Endodermal cell (in vitro differentiated cells): ENCODE results near the gene CIB1. TPM values are rescaled to one million over a fixed set of nuclear protein-coding genes. Genes with fewer than 3 reads are reported as not detected.

Source experiments
- DNase-seq: peaks from one replicate; pipeline ENCODE4 v3.0.0-alpha.2; 2017
- H3K27ac ChIP-seq: 2 replicates; pipeline ENCODE4 v1.5.1; 2013; ENCODE audit warnings: mild to moderate bottlenecking, low read depth, low read length, moderate library complexity
- H3K27me3 ChIP-seq: 2 replicates; pipeline ENCODE4 v1.6.1; 2013; ENCODE audit warnings: mild to moderate bottlenecking, low read length, moderate library complexity; ENCODE audit not compliant: insufficient read depth, control insufficient read depth, poor library complexity, severe bottlenecking
- H3K36me3 ChIP-seq: 2 replicates; pipeline ENCODE4 v1.7.0; 2013; ENCODE audit warnings: mild to moderate bottlenecking, low read length, moderate library complexity; ENCODE audit not compliant: control insufficient read depth, insufficient read depth
- H3K4me1 ChIP-seq: one replicate; pipeline ENCODE4 v1.7.0; 2013; ENCODE audit warnings: low read length; ENCODE audit not compliant: control insufficient read depth, insufficient read depth
- H3K4me3 ChIP-seq: 2 replicates; pipeline ENCODE4 v1.5.1; 2013; ENCODE audit warnings: mild to moderate bottlenecking, low read length, moderate library complexity
- H3K9ac ChIP-seq: 2 replicates; pipeline ENCODE4 v1.6.1; 2013; ENCODE audit warnings: mild to moderate bottlenecking, low read length, moderate library complexity; ENCODE audit not compliant: poor library complexity, severe bottlenecking; ENCODE audit errors: extremely low read depth
- H3K9me3 ChIP-seq: 2 replicates; pipeline ENCODE4 v1.6.1; 2013; ENCODE audit warnings: mild to moderate bottlenecking, low read length, moderate library complexity; ENCODE audit not compliant: control insufficient read depth
- H3K27ac Mint-ChIP-seq: 2 replicates; pipeline ENCODE4 v1.8.0; 2020; ENCODE audit warnings: mixed read lengths
- H3K27me3 Mint-ChIP-seq: 2 replicates; pipeline ENCODE4 v1.8.0; 2021; ENCODE audit warnings: mild to moderate bottlenecking, mixed read lengths; ENCODE audit not compliant: insufficient read depth
- H3K36me3 Mint-ChIP-seq: 2 replicates; pipeline ENCODE4 v1.8.0; 2020; ENCODE audit warnings: low read depth, mixed read lengths
- H3K4me1 Mint-ChIP-seq: 2 replicates; pipeline ENCODE4 v1.8.0; 2020; ENCODE audit warnings: mixed read lengths
- H3K4me3 Mint-ChIP-seq: 2 replicates; pipeline ENCODE4 v1.8.0; 2020; ENCODE audit warnings: mild to moderate bottlenecking, moderate library complexity, mixed read lengths
- H3K9me3 Mint-ChIP-seq: 2 replicates; pipeline ENCODE4 v1.8.0; 2020; ENCODE audit warnings: mild to moderate bottlenecking, mixed read lengths
- CTCF ChIP-seq: fragments of 200-600 bp; sonication (generic); conservative IDR thresholded peaks from 2 replicates; pipeline ENCODE4 v1.5.0; 2021; ENCODE audit warnings: antibody characterized with exemption, mild to moderate bottlenecking
- WGBS, 2 experiments: methylation state at CpG; one replicate each; pipeline versions ENCODE4 v1.1.5 to v1.1.7; 2013; ENCODE audit warnings: missing lambda C conversion rate in 2 of 2, mixed read lengths in 1 of 2; ENCODE audit not compliant: insufficient coverage in 1 of 2, insufficient read length in 1 of 2; 5-methylcytosine and 5-hydroxymethylcytosine counted together
- total RNA-seq, 2 donors: library from RNA; stranded (reverse); fragmentation: NEBNext Ultra II Directional in 1 of 2; extraction: Animal tissue kit (Norgen Biotek cat#: 25700) in 1 of 2; gene quantifications; 2 replicates in 1 of 2; 3 replicates in 1 of 2; pipeline ENCODE4 v1.2.1, GENCODE V29; 2021

The CIB1 gene
- total RNA-seq, 2 donors from 2014 or later: 31.3 to 34.0 TPM

- H3K4me3 Mint-ChIP-seq: no peak overlapping the region
- TF ChIP-seq CTCF: no peak
- Histone ChIP-seq H3K27ac (no peak overlapping the region), H3K9me3 (no peaks in the 10 kb centered on the region), H3K9ac (no peak overlapping the region), H3K36me3 (peaks cover 9% of the 10 kb centered on the region), H3K27me3 (no peaks in the 10 kb centered on the region), H3K4me3 (no peak overlapping the region), H3K4me1 (no peaks in the 10 kb centered on the region)
- H3K27ac Mint-ChIP-seq: no peak overlapping the region
- H3K27me3 Mint-ChIP-seq: no peaks in the 10 kb centered on the region
- H3K4me1 Mint-ChIP-seq: peaks cover 10% of the 10 kb centered on the region
- WGBS, 2 experiments: 94 to 100% methylated on average over 8 of the region's 8 CpGs
- peaks cover 14% of the 10 kb centered on the region for H3K36me3 Mint-ChIP-seq
- no peaks in the 10 kb centered on the region for H3K9me3 Mint-ChIP-seq
- DNase-seq: no peak
Measured at GRCh38 chr15:90230610-90231009, 3.1 kb downstream of the CIB1 start.

GRCh38 chr15:90230071-90230494, 3.7 kb downstream of the CIB1 start:
- no peak for DNase-seq
- 94 to 95% methylated on average over 9 to 12 of the region's 12 CpGs for WGBS, 2 experiments
- H3K27ac Mint-ChIP-seq: no peak overlapping the region

GRCh38 chr15:90228960-90229359, 4.8 kb downstream of the CIB1 start:
- no peaks in the 10 kb centered on the region for H3K9me3 Mint-ChIP-seq
- H3K36me3 Mint-ChIP-seq: peaks cover 20% of the 10 kb centered on the region
- H3K27me3 Mint-ChIP-seq: no peaks in the 10 kb centered on the region
- no peak for DNase-seq
- Histone ChIP-seq H3K27ac (no peak overlapping the region), H3K4me3 (no peak overlapping the region), H3K4me1 (no peaks in the 10 kb centered on the region), H3K27me3 (no peaks in the 10 kb centered on the region), H3K9me3 (no peaks in the 10 kb centered on the region), H3K36me3 (peaks cover 9% of the 10 kb centered on the region), H3K9ac (no peak overlapping the region)
- WGBS, 2 experiments: 94 to 97% methylated on average over 14 to 15 of the region's 15 CpGs
- no peak for TF ChIP-seq CTCF
- H3K27ac Mint-ChIP-seq: no peak overlapping the region
- H3K4me1 Mint-ChIP-seq: peaks cover 3% of the 10 kb centered on the region
- no peak overlapping the region for H3K4me3 Mint-ChIP-seq

More at GRCh38 chr15:90230071-90230494, 3.7 kb downstream of the CIB1 start:
- no peaks in the 10 kb centered on the region for H3K4me1 ChIP-seq
- TF ChIP-seq CTCF: no peak
- H3K27me3 ChIP-seq: no peaks in the 10 kb centered on the region
- H3K36me3 Mint-ChIP-seq: peaks cover 14% of the 10 kb centered on the region
- peaks cover 10% of the 10 kb centered on the region for H3K4me1 Mint-ChIP-seq
- no peak overlapping the region for H3K27ac ChIP-seq
- no peak overlapping the region for H3K4me3 Mint-ChIP-seq
- peaks cover 9% of the 10 kb centered on the region for H3K36me3 ChIP-seq
- H3K9ac ChIP-seq: no peak overlapping the region
- H3K9me3 ChIP-seq: no peaks in the 10 kb centered on the region
- H3K4me3 ChIP-seq: no peak overlapping the region
- H3K27me3 Mint-ChIP-seq: no peaks in the 10 kb centered on the region
- H3K9me3 Mint-ChIP-seq: no peaks in the 10 kb centered on the region
